AG10803 (cell line): ENCODE data around the gene PPRC1.

Source experiments
- DNase-seq: peaks from one replicate; pipeline ENCODE4 v3.0.0; 2010; ENCODE audit warnings: low read depth
- H3K4me3 ChIP-seq: 2 replicates; pipeline ENCODE4 v1.5.1; 2011; ENCODE audit warnings: mild to moderate bottlenecking, low read length, control low read depth
- TF ChIP-seq, protein P1 (sequence below): conservative IDR thresholded peaks from 2 replicates; pipeline ENCODE4 v1.5.1; 2011; ENCODE audit warnings: mild to moderate bottlenecking, low read length, control low read depth, inconsistent platforms

Gene PPRC1

DNA sequence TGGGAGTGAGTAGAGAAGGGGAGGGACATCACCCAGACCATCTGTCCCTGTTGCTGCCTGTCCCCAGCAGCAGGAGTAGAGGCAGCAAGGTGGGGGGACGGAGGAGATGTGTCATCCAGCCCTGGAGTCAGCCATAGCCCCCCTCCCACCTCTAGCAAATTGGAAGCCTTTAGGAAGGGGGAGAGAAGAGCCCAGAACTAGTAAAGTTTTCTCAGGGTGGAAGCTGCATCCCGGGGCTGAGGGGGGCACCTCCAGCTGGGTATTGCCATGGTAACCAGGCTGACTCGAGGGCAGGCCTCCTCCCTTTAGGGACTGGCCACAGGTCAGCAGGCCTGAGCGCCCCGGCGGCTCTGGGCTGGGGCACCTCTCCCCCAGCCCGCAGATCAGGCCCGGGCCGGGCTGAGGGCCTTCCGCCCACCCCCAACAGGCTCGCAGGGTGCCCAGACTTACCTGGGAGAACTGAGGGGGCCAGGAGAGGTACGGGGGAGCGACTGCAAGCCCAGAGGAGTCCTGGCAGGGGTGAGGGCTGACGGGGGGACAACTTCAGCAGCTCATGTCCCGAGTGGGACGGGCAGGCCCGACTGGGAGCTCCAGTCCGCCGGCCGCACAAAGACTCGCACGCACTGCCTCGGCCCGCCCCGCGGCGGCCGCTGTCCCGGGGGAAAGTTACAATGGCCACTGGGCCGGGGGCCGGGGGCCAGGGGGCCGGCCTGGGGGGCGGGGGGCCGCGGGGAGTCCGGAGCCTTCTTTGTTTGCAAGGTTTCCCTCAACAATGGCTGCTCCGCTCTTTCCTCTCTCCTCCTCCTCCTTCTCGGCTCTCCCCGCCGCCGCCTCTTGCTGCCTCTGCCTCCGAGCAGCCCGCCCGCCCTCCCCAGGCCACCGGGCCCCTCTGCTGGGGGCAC, 18.6 kb upstream of the PPRC1 start:
- peak overlapping the region; percentile 80 for H3K4me3 ChIP-seq
- TF ChIP-seq, protein P1, sequence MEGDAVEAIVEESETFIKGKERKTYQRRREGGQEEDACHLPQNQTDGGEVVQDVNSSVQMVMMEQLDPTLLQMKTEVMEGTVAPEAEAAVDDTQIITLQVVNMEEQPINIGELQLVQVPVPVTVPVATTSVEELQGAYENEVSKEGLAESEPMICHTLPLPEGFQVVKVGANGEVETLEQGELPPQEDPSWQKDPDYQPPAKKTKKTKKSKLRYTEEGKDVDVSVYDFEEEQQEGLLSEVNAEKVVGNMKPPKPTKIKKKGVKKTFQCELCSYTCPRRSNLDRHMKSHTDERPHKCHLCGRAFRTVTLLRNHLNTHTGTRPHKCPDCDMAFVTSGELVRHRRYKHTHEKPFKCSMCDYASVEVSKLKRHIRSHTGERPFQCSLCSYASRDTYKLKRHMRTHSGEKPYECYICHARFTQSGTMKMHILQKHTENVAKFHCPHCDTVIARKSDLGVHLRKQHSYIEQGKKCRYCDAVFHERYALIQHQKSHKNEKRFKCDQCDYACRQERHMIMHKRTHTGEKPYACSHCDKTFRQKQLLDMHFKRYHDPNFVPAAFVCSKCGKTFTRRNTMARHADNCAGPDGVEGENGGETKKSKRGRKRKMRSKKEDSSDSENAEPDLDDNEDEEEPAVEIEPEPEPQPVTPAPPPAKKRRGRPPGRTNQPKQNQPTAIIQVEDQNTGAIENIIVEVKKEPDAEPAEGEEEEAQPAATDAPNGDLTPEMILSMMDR, result no peak
- DNase-seq, result peak; percentile 15

DNA sequence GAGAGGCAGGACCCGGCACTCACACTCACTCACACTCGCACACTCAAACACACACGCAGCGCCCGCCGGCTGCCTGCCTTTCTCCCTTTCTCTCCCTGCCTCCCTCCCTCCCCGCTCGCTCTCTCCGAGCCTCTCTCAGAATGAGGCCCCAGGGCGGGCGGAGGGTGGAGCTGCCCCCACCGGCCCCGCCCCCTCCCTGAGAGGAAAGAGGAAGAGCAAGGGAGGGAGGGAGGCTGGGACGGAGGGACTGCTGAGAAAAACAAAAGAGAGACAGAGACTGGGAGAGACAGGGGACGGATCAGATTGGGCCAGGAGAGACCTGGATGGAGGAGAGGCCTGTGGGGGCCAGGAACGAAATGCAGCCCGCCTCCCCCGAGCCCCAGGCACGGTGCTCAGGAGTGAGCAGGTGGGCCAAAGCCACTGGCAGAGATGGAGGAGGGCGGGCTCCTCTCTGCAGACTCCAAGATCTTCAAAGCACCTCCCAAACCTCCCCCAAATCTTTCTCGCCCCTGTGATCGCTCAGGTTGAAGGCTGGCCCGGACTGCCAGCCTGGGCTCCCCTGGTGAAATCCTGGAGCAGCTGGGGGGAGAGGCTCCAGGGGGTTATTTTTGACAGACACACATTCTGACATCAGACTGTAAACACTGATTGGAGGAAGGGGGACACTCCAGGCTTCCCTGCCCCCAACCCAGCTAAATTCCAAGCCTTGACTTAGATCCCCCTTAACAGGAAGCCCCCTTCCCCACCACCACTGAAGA, 17.8 kb upstream of the PPRC1 start:
- TF ChIP-seq, protein P1, result no peak
- peak; percentile 71 for DNase-seq
- H3K4me3 ChIP-seq, result peak overlapping the region; percentile 80

DNA sequence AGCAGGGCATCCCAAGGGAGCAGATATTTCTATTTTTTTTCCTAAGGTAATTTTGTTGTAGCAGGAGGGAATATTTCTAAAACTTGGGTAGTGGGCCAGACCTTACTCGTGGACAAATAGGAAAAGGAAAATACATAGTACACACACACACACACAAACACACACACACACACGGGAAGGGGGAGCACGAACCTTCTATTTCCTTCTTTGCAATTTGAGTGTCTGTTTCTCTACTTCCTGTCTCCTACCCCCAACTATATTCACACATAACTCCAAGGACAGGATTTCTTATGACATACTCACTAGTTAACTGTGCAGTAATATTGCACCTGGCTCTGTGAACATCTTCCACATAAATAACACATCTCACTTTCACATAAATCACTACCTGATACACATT, 17.1 kb upstream of the PPRC1 start:
- peak overlapping the region; percentile 80 for H3K4me3 ChIP-seq
- DNase-seq, result peak; percentile 28

DNA sequence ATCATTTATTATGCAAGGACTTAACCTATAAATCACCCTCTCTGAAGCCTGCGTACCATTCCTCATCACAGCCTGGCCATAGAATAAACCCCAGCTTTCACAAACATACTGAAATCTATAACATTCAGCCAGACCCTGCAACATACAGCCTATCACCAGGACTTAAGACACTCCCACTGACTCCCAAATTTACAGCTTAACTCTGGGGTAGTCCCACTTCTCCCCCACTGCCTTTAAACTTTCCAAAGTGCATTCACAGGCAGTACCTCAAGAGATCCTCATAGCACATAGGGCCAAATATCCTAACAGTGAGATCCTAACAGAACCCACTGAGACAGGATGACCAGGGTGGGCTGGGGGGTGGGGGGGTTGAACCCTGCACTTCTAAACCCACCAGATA, 16.2 kb upstream of the PPRC1 start:
- TF ChIP-seq, protein P1, result no peak
- DNase-seq, result no peak
- peak overlapping the region; percentile 88 for H3K4me3 ChIP-seq

More for the DNA sequence above, 17.1 kb upstream of the PPRC1 start:
- TF ChIP-seq, protein P1, result no peak

DNA sequence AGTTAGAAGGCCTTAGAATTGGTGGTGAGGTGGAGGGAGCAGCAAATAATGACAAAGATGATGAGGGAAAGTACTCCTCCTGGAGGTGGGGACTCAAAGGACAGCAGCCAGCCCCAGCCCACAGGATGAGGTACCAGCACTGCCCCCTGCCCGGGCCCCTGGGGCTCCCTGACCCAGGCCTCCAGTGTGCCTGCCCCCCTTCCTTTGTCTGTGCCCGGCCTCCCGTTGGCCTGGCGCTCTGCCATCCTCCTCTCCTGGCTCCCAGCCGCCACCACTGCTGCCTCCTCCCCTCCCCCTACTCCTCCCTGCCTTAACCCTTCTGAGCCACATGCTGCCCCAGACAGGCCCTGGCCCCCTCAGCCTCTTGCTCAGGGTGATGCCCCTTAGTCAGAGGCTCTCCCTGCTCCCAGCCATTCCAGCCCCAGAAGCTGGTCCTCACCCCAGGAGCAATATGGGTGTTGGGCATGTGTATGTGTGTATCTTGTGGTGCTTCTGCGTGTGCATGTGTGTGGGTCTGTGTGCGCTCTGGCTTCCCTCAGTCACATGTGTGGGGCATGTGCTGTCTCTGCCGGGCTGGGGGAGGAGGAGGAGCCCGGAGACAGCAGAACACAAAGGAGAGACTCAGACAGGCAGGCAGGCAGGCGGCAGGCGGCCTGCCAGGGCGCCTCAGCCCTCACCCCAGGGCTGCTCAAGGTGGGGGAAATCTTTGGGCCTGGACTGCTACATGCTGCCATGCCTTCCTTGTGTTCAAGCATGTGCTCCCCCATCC, 15.3 kb upstream of the PPRC1 start:
- DNase-seq, result peak; percentile 83
- peak overlapping the region; percentile 88 for H3K4me3 ChIP-seq
- TF ChIP-seq, protein P1, result peak; percentile 29; the same call in 1 of the 2 replicates

DNA sequence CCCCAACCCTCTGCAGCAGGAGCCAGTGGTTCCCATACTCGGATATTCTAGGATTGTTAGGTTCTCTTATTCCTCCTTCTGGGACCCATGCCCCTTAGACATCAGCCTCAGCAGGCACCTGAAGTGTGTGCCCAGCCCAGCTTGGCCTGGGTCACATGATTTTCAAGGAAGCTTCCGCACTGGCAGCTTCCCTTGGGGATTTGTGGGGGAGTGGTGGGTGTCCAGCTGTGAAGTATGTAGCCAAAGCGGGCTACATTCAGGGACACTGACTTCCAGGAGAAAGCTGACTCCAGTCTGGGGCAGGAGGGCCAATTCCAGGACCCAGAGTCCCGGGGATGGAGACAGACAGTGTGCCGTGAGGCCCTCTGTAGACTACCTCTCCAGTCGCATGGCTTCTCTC, 14.0 kb upstream of the PPRC1 start:
- H3K4me3 ChIP-seq, result peak overlapping the region; percentile 88
- DNase-seq, result peak; percentile 48
- TF ChIP-seq, protein P1, result no peak
